Activated CD4-positive, alpha-beta T cell treated with anti-CD3 and anti-CD28 coated beads for 36 hours (primary cell): Measurements from ENCODE around the gene CALHM4. TPM values are rescaled to one million over a fixed set of nuclear protein-coding genes. Genes with fewer than 3 reads are reported as not detected.

Experiments used
- ATAC-seq: fragments of 200-7000 bp; cut with Tn5 transposase; one replicate; pipeline ENCODE4 v1.10.0; 2021; ENCODE audit warnings: mild to moderate bottlenecking, moderate library complexity
- CTCF ChIA-PET: fragments of 350-600 bp; sonication (Branson Sonifier 250); formaldehyde crosslinking; loops from one replicate; lab custom pipeline; 2021; ENCODE audit warnings: antibody characterized with exemption; lab: Charles Lee
- POLR2A ChIA-PET: fragments of 350-600 bp; sonication (Branson Sonifier 250); formaldehyde crosslinking; loops from one replicate; lab custom pipeline; 2021; ENCODE audit warnings: antibody characterized with exemption, inconsistent platforms; lab: Charles Lee
- DNase-seq: peaks from one replicate; pipeline ENCODE4 v3.0.0-alpha.2; 2020
- H3K27ac Mint-ChIP-seq: one replicate; pipeline ENCODE4 v1.8.0; 2021; ENCODE audit warnings: mixed read lengths
- H3K27me3 Mint-ChIP-seq: one replicate; pipeline ENCODE4 v1.8.0; 2021; ENCODE audit warnings: mixed read lengths
- H3K36me3 Mint-ChIP-seq: one replicate; pipeline ENCODE4 v1.8.0; 2021; ENCODE audit warnings: low read depth, mixed read lengths
- H3K4me1 Mint-ChIP-seq: one replicate; pipeline ENCODE4 v1.8.0; 2021; ENCODE audit warnings: mixed read lengths
- H3K4me3 Mint-ChIP-seq: one replicate; pipeline ENCODE4 v1.8.0; 2021; ENCODE audit warnings: mild to moderate bottlenecking, moderate library complexity, mixed read lengths
- H3K9me3 Mint-ChIP-seq: one replicate; pipeline ENCODE4 v1.8.0; 2021; ENCODE audit warnings: low read depth, mixed read lengths
- intact Hi-C, 2 experiments: fragments of 100-400 bp; cut with DNase I in 1 of 2; cut with micrococcal nuclease in 1 of 2; formaldehyde crosslinking; loops; one replicate each; pipeline versions ENCODE4 v1.14.2 to v1.15.1; 2022 to 2024; cut with DNase I, micrococcal nuclease
- total RNA-seq, 2 experiments: library from RNA; stranded (reverse); gene quantifications; one replicate each; pipeline ENCODE4 v1.2.3, GENCODE V29; 2021

Gene CALHM4
- not detected for total RNA-seq

- DNase-seq (no peak), ATAC-seq (no peak)
- Mint-ChIP-seq H3K9me3 (no peaks in the 10 kb centered on the region), H3K36me3 (no peaks in the 10 kb centered on the region), H3K27me3 (peaks cover 13% of the 10 kb centered on the region), H3K4me3 (no peak within 1 kb of the TSS), H3K4me1 (no peaks in the 10 kb centered on the region), H3K27ac (no peak within 1 kb of the TSS)
- ChIA-PET CTCF (interaction anchor here (0.5 to 3.3 kb wide), 7 partner anchors 10 to 245 kb away, joined by 3 to 20 read pairs (median 4); no protein-coding TSS in a partner anchor), POLR2A (no interaction called here)
- intact Hi-C loops: no loop called here
Measured at GRCh38 chr6:116553451-116553850, at the start of gene CALHM4. TSS of gene CALHM4 (plus strand) at chr6:116553751. CDS start at chr6:116553794, 43 bp downstream.

- Mint-ChIP-seq H3K4me3 (no peak overlapping the region), H3K4me1 (no peaks in the 10 kb centered on the region), H3K27ac (no peak overlapping the region), H3K36me3 (no peaks in the 10 kb centered on the region), H3K27me3 (peaks cover 15% of the 10 kb centered on the region), H3K9me3 (peaks cover 9% of the 10 kb centered on the region)
- intact Hi-C loops: no loop called here
- DNase-seq: no peak
- ChIA-PET CTCF (no interaction called here), POLR2A (no interaction called here)
- no peak for ATAC-seq
Measured at GRCh38 chr6:116507324-116507723, 46.2 kb upstream of the CALHM4 start.

GRCh38 chr6:116508527-116508926 is 45.0 kb upstream of the CALHM4 start:
- intact Hi-C loops: no loop called here
- POLR2A ChIA-PET: no interaction called here
- no peak overlapping the region for H3K4me3 Mint-ChIP-seq

DNA sequence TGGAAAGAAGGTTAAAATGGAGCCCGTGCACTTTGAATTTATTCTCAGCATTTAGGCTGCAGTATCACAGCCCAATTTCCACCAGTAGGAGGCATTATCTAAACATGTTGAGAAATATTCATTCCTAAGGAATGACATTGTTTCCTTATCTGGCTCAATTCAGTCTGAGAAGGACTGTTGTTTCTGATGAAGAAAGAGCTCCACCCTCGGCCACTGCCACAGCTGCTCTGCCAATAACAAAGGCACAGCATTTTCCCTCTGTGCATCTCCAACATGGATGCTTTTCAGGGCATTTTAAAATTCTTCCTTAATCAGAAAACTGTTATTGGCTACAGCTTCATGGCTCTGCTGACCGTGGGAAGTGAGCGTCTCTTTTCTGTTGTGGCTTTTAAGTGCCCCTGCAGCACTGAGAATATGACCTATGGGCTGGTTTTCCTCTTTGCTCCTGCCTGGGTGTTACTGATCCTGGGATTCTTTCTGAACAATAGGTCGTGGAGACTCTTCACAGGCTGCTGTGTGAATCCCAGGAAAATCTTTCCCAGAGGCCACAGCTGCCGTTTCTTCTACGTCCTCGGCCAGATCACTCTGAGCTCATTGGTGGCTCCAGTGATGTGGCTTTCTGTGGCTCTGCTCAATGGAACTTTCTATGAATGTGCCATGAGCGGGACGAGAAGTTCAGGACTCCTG is 42.0 kb upstream of the CALHM4 start, which contains the start of gene CALHM5:
TSS of gene CALHM5 (plus strand) at position 216 of the 687 bp plus-strand sequence. CDS start at position 274, 58 bp downstream.
- DNase-seq: no peak
- H3K4me3 Mint-ChIP-seq: no peak within 1 kb of the TSS
- H3K4me1 Mint-ChIP-seq: no peaks in the 10 kb centered on the region
- no peak within 1 kb of the TSS for H3K27ac Mint-ChIP-seq
- H3K27me3 Mint-ChIP-seq: no peaks in the 10 kb centered on the region
- ATAC-seq: no peak
- CTCF ChIA-PET: interaction anchor here (1.1 kb wide), 1 partner anchor 21 kb away, joined by 3 read pairs; no protein-coding TSS in a partner anchor
- intact Hi-C loops: no loop called here
- POLR2A ChIA-PET: no interaction called here
- peaks cover 3% of the 10 kb centered on the region for H3K9me3 Mint-ChIP-seq
- no peaks in the 10 kb centered on the region for H3K36me3 Mint-ChIP-seq

More at GRCh38 chr6:116508527-116508926, 45.0 kb upstream of the CALHM4 start:
- no peaks in the 10 kb centered on the region for H3K4me1 Mint-ChIP-seq
- peaks cover 9% of the 10 kb centered on the region for H3K27me3 Mint-ChIP-seq
- H3K9me3 Mint-ChIP-seq: peaks cover 5% of the 10 kb centered on the region
- no peak for ATAC-seq
- H3K27ac Mint-ChIP-seq: no peak overlapping the region
- DNase-seq: no peak
- no peaks in the 10 kb centered on the region for H3K36me3 Mint-ChIP-seq
- CTCF ChIA-PET: no interaction called here

DNA sequence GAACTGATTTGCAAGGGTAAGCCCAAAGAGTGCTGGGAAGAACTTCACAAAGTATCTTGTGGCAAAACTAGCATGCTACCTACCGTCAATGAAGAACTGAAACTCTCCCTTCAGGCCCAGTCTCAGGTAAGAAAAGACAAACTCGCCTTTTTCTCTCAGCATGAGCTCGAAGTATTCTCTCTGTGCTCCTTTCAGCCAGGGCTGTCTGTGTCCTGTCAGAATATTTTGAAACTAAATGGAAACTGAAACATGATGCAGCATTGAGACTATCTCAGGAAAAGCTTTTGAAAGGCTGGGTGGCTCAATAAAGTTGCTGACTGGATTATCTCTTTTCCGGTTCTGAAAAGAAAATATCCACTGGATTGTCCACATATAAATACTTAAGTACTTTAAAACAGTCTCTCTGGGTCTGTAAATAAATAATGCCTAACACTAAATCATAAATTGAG is 41.4 kb upstream of the CALHM4 start:
- ChIA-PET CTCF (interaction anchor here (0.6 to 2.1 kb wide), 4 partner anchors 21 to 302 kb away, joined by 3 to 9 read pairs (median 4); no protein-coding TSS in a partner anchor), POLR2A (no interaction called here)
- Mint-ChIP-seq H3K9me3 (peaks cover 3% of the 10 kb centered on the region), H3K27me3 (no peaks in the 10 kb centered on the region), H3K4me3 (no peak overlapping the region), H3K27ac (no peak overlapping the region), H3K36me3 (no peaks in the 10 kb centered on the region), H3K4me1 (no peaks in the 10 kb centered on the region)
- intact Hi-C loops: no loop called here
- ATAC-seq (no peak), DNase-seq (no peak)

DNA sequence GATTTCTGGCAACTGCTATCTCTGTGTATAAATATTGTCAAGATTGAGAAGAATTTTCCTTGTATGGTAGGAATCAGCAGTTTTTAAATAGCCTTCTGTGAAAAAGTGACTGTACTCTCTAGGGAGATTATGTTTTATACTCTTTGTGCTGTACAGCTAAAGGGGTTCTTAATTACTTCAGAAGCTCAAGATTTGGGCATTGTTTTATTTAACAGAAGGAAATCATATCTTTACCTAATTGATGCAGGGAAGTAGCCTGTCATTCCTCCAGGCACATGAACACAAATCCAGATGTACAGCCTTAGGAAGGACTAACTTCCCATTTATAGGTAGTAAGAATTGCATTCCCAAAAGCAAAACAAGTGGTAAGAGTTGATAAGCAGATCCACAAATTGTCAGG is 40.8 kb upstream of the CALHM4 start:
- ChIA-PET CTCF (interaction anchor here (0.6 to 2.1 kb wide), 5 partner anchors 10 to 302 kb away, joined by 3 to 9 read pairs (median 4); no protein-coding TSS in a partner anchor), POLR2A (no interaction called here)
- DNase-seq (no peak), ATAC-seq (no peak)
- Mint-ChIP-seq H3K27me3 (no peaks in the 10 kb centered on the region), H3K4me1 (no peaks in the 10 kb centered on the region), H3K36me3 (no peaks in the 10 kb centered on the region), H3K27ac (no peak overlapping the region), H3K4me3 (no peak overlapping the region), H3K9me3 (peaks cover 3% of the 10 kb centered on the region)
- intact Hi-C loops: no loop called here

- ATAC-seq (no peak), DNase-seq (no peak)
- Mint-ChIP-seq H3K4me3 (no peak overlapping the region), H3K27ac (no peak overlapping the region), H3K4me1 (no peaks in the 10 kb centered on the region), H3K9me3 (peaks cover 3% of the 10 kb centered on the region), H3K36me3 (no peaks in the 10 kb centered on the region), H3K27me3 (peaks cover 3% of the 10 kb centered on the region)
- intact Hi-C loops: no loop called here
- POLR2A ChIA-PET: no interaction called here
- CTCF ChIA-PET: interaction anchor here (1.3 to 2.1 kb wide), 5 partner anchors 9 to 225 kb away, joined by 4 to 9 read pairs (median 4); no protein-coding TSS in a partner anchor
Measured at GRCh38 chr6:116513224-116513875, 40.2 kb upstream of the CALHM4 start.

DNA sequence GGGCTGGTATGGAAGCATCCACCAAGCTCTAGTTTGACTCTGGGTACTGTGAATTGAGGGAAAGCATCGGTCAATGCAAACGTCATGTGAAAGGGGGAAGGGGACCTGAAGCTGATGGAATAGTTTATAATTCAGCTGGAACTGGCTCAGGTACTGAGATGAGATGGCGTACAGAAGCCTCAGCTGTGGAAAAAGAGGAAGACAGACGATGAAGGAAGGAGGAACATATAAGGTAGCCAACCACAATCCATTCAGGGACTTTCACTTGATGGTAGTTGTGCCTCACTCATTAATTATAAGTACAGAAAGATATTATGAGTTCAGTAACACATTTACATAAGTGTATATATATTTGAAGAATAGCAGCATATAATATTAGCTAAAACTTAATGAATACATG is 39.4 kb upstream of the CALHM4 start:
- Mint-ChIP-seq H3K9me3 (peaks cover 3% of the 10 kb centered on the region), H3K27me3 (peaks cover 3% of the 10 kb centered on the region), H3K36me3 (no peaks in the 10 kb centered on the region), H3K27ac (no peak overlapping the region), H3K4me1 (no peaks in the 10 kb centered on the region), H3K4me3 (no peak overlapping the region)
- DNase-seq: no peak
- ATAC-seq: no peak
- POLR2A ChIA-PET: no interaction called here
- CTCF ChIA-PET: interaction anchor here (1.0 to 2.1 kb wide), 6 partner anchors 8 to 226 kb away, joined by 3 to 9 read pairs (median 4); no protein-coding TSS in a partner anchor
- intact Hi-C loops: no loop called here

GRCh38 chr6:116515141-116515540 is 38.4 kb upstream of the CALHM4 start:
- ChIA-PET POLR2A (no interaction called here), CTCF (interaction anchor here (0.8 to 1.7 kb wide), 4 partner anchors 18 to 227 kb away, joined by 3 to 5 read pairs (median 4); no protein-coding TSS in a partner anchor)
- Mint-ChIP-seq H3K27me3 (peaks cover 3% of the 10 kb centered on the region), H3K4me1 (no peaks in the 10 kb centered on the region), H3K36me3 (no peaks in the 10 kb centered on the region), H3K27ac (no peak overlapping the region), H3K4me3 (no peak overlapping the region), H3K9me3 (no peaks in the 10 kb centered on the region)
- DNase-seq: no peak
- ATAC-seq: no peak
- intact Hi-C loops: no loop called here

DNA sequence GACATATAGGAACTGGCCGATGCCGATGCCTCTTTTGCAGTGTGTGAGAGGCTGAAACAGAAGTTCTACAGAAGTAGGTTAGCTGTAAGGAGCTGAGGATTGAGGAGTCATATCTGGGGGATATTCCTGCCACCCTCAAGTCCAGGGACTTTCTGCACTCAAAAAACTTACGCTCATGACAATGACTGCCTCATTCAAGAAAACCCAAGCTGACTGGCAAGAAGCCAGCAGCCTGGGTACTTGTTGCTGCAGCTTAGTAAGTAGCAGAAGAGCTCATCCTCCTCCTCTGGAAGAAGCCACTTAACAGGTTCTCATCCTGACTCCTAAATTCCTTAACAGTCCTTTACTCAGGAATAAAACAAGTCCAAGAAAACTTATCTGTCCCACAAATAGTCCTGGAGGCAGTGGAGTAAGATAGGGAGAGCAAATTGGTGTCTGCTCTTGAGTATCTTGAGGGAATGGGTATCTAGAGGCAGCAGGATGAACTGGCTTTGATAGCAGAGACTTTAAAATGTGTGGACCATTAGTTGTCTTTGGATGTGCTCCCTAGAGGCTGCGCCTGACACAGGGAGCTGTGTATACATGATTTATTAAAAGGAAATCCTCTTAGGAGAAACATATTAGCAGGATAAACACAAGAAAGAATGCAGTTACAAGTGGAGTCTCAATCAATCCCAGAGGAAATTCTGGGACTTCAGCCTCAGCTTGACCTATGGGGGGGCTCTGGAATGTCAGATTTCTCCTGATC is 34.8 kb upstream of the CALHM4 start:
- Mint-ChIP-seq H3K4me1 (no peaks in the 10 kb centered on the region), H3K36me3 (no peaks in the 10 kb centered on the region)

DNA sequence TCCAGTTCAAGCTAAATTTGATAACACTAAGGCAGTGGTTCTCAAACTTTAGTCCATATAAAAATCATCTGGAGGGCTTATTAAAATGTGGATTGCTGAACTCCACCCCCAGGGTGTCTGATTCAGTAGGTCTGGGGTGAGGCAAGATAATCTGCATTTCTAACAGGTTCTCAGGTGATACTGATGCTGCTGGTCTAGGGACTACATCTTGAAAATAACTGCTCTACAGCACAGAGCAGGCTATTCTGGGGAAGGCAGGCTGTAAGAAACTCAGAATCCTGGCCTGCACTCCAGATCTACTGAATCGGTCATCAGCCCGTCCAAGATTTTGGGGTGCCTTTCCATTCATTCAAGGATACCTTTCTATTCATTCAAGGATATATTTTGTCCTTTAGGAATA is 30.7 kb upstream of the CALHM4 start:
- peaks cover 6% of the 10 kb centered on the region for H3K27me3 Mint-ChIP-seq
- H3K27ac Mint-ChIP-seq: no peak overlapping the region
- H3K9me3 Mint-ChIP-seq: no peaks in the 10 kb centered on the region
- DNase-seq: no peak
- POLR2A ChIA-PET: interaction anchor here (0.7 kb wide), 1 partner anchor 410 kb away, joined by 4 read pairs; no protein-coding TSS in a partner anchor
- intact Hi-C loops: no loop called here
- H3K36me3 Mint-ChIP-seq: no peaks in the 10 kb centered on the region
- CTCF ChIA-PET: interaction anchor here (1.1 to 1.5 kb wide), 3 partner anchors 9 to 235 kb away, joined by 3 to 4 read pairs (median 4); no protein-coding TSS in a partner anchor
- H3K4me3 Mint-ChIP-seq: no peak overlapping the region
- no peak for ATAC-seq
- no peaks in the 10 kb centered on the region for H3K4me1 Mint-ChIP-seq

More for the DNA sequence above, 34.8 kb upstream of the CALHM4 start:
- intact Hi-C loops: no loop called here
- CTCF ChIA-PET: interaction anchor here (0.5 to 1.1 kb wide), 2 partner anchors 42 to 231 kb away, joined by 3 read pairs; no protein-coding TSS in a partner anchor
- Mint-ChIP-seq H3K27ac (no peak overlapping the region), H3K9me3 (no peaks in the 10 kb centered on the region), H3K27me3 (peaks cover 3% of the 10 kb centered on the region), H3K4me3 (no peak overlapping the region)
- no peak for ATAC-seq
- POLR2A ChIA-PET: no interaction called here
- DNase-seq: no peak
